H9 (cell line): Measurements from ENCODE around the gene ETV3L. TPM values are rescaled to one million over a fixed set of nuclear protein-coding genes. Genes with fewer than 3 reads are reported as not detected.

Source experiments
- DNase-seq: peaks from one replicate; pipeline ENCODE4 v3.0.0-alpha.2; 2017
- H2AFZ ChIP-seq: one replicate; pipeline ENCODE4 v1.6.1; 2013; ENCODE audit warnings: mild to moderate bottlenecking, low read length, control low read depth, moderate library complexity
- H2AK5ac ChIP-seq: 2 replicates; pipeline ENCODE4 v1.6.1; 2013; ENCODE audit warnings: low read length, control low read depth, mixed read lengths; ENCODE audit not compliant: insufficient read length
- H2BK120ac ChIP-seq: one replicate; pipeline ENCODE4 v1.6.1; 2013; ENCODE audit warnings: low read depth, mild to moderate bottlenecking, low read length, control low read depth, inconsistent platforms; ENCODE audit not compliant: poor library complexity, severe bottlenecking
- H2BK12ac ChIP-seq: 2 replicates; pipeline ENCODE4 v1.6.1; 2013; ENCODE audit warnings: low read length, control low read depth, mixed read lengths, low read depth; ENCODE audit not compliant: insufficient read length
- H2BK15ac ChIP-seq: 2 replicates; pipeline ENCODE4 v1.6.1; 2013; ENCODE audit warnings: low read depth, low read length, control low read depth
- H2BK20ac ChIP-seq: one replicate; pipeline ENCODE4 v1.6.1; 2013; ENCODE audit warnings: low read depth, mild to moderate bottlenecking, low read length, control low read depth, inconsistent platforms; ENCODE audit not compliant: poor library complexity, severe bottlenecking
- H2BK5ac ChIP-seq: 2 replicates; pipeline ENCODE4 v1.6.1; 2013; ENCODE audit warnings: low read length, control low read depth, mixed read lengths; ENCODE audit not compliant: insufficient read length
- H3K14ac ChIP-seq: 2 replicates; pipeline ENCODE4 v1.6.1; 2013; ENCODE audit warnings: low read length, control low read depth; ENCODE audit not compliant: insufficient read depth
- H3K18ac ChIP-seq: 2 replicates; pipeline ENCODE4 v1.6.1; 2013; ENCODE audit warnings: low read depth, mild to moderate bottlenecking, mixed read lengths, low read length, control low read depth; ENCODE audit not compliant: insufficient read length
- H3K23ac ChIP-seq: 2 replicates; pipeline ENCODE4 v1.6.1; 2013; ENCODE audit warnings: low read length, control low read depth, mixed read lengths, low read depth; ENCODE audit not compliant: insufficient read length
- H3K23me2 ChIP-seq: 2 replicates; pipeline ENCODE4 v1.6.1; 2013; ENCODE audit warnings: low read depth, mild to moderate bottlenecking, mixed read lengths, low read length, control low read depth; ENCODE audit not compliant: insufficient read length, poor library complexity, severe bottlenecking
- H3K27ac ChIP-seq: 2 replicates; pipeline ENCODE4 v1.5.1; 2013; ENCODE audit warnings: low read length, control low read depth, mixed read lengths, low read depth; ENCODE audit not compliant: insufficient read length
- H3K27me3 ChIP-seq: 2 replicates; pipeline ENCODE4 v1.6.1; 2013; ENCODE audit warnings: low read length, control low read depth, inconsistent platforms; ENCODE audit not compliant: insufficient read depth
- H3K4ac ChIP-seq: 2 replicates; pipeline ENCODE4 v1.6.1; 2013; ENCODE audit warnings: low read depth, mild to moderate bottlenecking, control low read depth, inconsistent platforms, low read length, moderate library complexity
- H3K4me1 ChIP-seq: 2 replicates; pipeline ENCODE4 v1.6.1; 2013; ENCODE audit warnings: low read length, control low read depth, inconsistent platforms; ENCODE audit not compliant: insufficient read depth
- H3K4me2 ChIP-seq: 2 replicates; pipeline ENCODE4 v1.6.1; 2013; ENCODE audit warnings: low read length, control low read depth, mixed read lengths; ENCODE audit not compliant: insufficient read length, insufficient read depth
- H3K56ac ChIP-seq: 2 replicates; pipeline ENCODE4 v1.6.1; 2013; ENCODE audit warnings: low read depth, mild to moderate bottlenecking, mixed read lengths, low read length, control low read depth; ENCODE audit not compliant: insufficient read length
- H3K79me1 ChIP-seq: 2 replicates; pipeline ENCODE4 v1.6.1; 2013; ENCODE audit warnings: low read depth, mild to moderate bottlenecking, moderate library complexity, low read length, control low read depth, inconsistent platforms; ENCODE audit not compliant: insufficient read depth, poor library complexity, severe bottlenecking
- H3K79me2 ChIP-seq: 2 replicates; pipeline ENCODE4 v1.6.1; 2013; ENCODE audit warnings: low read length, control low read depth, inconsistent platforms; ENCODE audit not compliant: insufficient read depth
- H3K9ac ChIP-seq: 2 replicates; pipeline ENCODE4 v1.6.1; 2013; ENCODE audit warnings: low read length, control low read depth, mixed read lengths; ENCODE audit not compliant: insufficient read length; ENCODE audit errors: extremely low read depth
- H3K9me3 ChIP-seq: one replicate; pipeline ENCODE4 v1.6.1; 2013; ENCODE audit warnings: low read depth, low read length, inconsistent platforms; ENCODE audit not compliant: control insufficient read depth
- H3T11ph ChIP-seq: one replicate; pipeline ENCODE4 v1.6.1; 2013; ENCODE audit warnings: mild to moderate bottlenecking, low read length, control low read depth, inconsistent platforms
- H4K20me1 ChIP-seq: one replicate; pipeline ENCODE4 v1.6.1; 2013; ENCODE audit not compliant: control insufficient read depth, insufficient read length, insufficient read depth
- H4K5ac ChIP-seq: 2 replicates; pipeline ENCODE4 v1.6.1; 2013; ENCODE audit warnings: low read depth, mild to moderate bottlenecking, mixed read lengths, low read length, control low read depth; ENCODE audit not compliant: insufficient read length
- H4K8ac ChIP-seq: replicated peaks from 2 replicates; pipeline ENCODE4 v1.6.1; 2013; ENCODE audit warnings: low read length, control low read depth, mixed read lengths, low read depth; ENCODE audit not compliant: insufficient read length
- H4K91ac ChIP-seq: 2 replicates; pipeline ENCODE4 v1.6.1; 2013; ENCODE audit warnings: low read depth, mild to moderate bottlenecking, moderate library complexity, mixed read lengths, low read length, control low read depth; ENCODE audit not compliant: insufficient read length
- H3K27ac Mint-ChIP-seq, 3 experiments: 2 replicates in 2 of 3; 3 replicates in 1 of 3; pipeline ENCODE4 v1.8.0; 2020 to 2021; ENCODE audit warnings: mixed read lengths in 3 of 3, mild to moderate bottlenecking in 1 of 3, moderate library complexity in 1 of 3
- H3K27me3 Mint-ChIP-seq: 2 replicates; pipeline ENCODE4 v1.8.0; 2021; ENCODE audit warnings: low read depth, mild to moderate bottlenecking, moderate library complexity, mixed read lengths
- H3K36me3 Mint-ChIP-seq, 3 experiments: 2 replicates in 2 of 3; 3 replicates in 1 of 3; pipeline ENCODE4 v1.8.0; 2020 to 2021; ENCODE audit warnings: low read depth in 3 of 3, mixed read lengths in 3 of 3; ENCODE audit not compliant: insufficient read depth in 1 of 3
- H3K4me1 Mint-ChIP-seq, 2 experiments: 2 replicates each; pipeline ENCODE4 v1.8.0; 2020; ENCODE audit warnings: mixed read lengths in 2 of 2
- H3K4me3 Mint-ChIP-seq, 2 experiments: 2 replicates in 1 of 2; 3 replicates in 1 of 2; pipeline ENCODE4 v1.8.0; 2020 to 2021; ENCODE audit warnings: mild to moderate bottlenecking in 2 of 2, mixed read lengths in 2 of 2, moderate library complexity in 1 of 2
- H3K9me3 Mint-ChIP-seq, 2 experiments: 2 replicates in 1 of 2; 3 replicates in 1 of 2; pipeline ENCODE4 v1.8.0; 2020; ENCODE audit warnings: mild to moderate bottlenecking in 2 of 2, mixed read lengths in 2 of 2, moderate library complexity in 1 of 2
- WGBS: extraction: QIAGEN DNeasy Blood & Tissue Kit; methylation state at CpG from one replicate; pipeline ENCODE4 v1.1.7; 2013; ENCODE audit warnings: missing lambda C conversion rate, low lambda C conversion rate, mixed read lengths; ENCODE audit not compliant: insufficient read length; ENCODE audit errors: extremely low coverage; 5-methylcytosine and 5-hydroxymethylcytosine counted together
- total RNA-seq: library from RNA; stranded (reverse); gene quantifications from 2 replicates; pipeline ENCODE4 v1.2.1, GENCODE V29; 2021
- TF ChIP-seq, protein P1 (sequence below): fragments of 200-600 bp; sonication (generic); conservative IDR thresholded peaks from 3 replicates; pipeline ENCODE4 v1.8.0; 2021; ENCODE audit warnings: antibody characterized with exemption, mild to moderate bottlenecking

The ETV3L gene
- total RNA-seq, 1 experiment from 2014 or later, result 0.96 TPM

DNA sequence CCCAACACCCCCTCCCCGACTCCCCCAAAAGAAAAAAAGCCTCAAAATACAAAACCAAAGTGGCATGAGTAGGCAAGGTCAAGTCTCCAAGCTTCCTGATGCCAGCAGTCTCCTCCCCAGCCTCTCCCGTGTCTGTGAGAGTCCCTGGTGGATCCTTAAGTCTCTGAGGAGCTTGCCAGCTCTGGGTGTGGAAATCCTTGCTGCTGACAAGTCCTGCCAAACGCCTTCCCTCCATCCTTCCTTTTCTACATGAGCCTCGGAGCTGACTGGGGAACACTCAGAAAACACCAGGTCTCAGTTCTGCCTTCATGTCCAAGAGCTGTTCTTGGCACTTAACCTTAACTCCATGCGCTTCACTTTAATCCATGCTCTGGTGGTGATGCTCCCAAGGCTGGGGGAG lies 3.7 kb upstream of the ETV3L start:
- Histone ChIP-seq H3K79me2 (no peaks in the 10 kb centered on the region), H2BK120ac (no peak overlapping the region), H3K23me2 (no peaks in the 10 kb centered on the region), H2BK5ac (no peak overlapping the region), H3K4ac (no peak overlapping the region), H4K20me1 (no peaks in the 10 kb centered on the region), H2BK15ac (no peak overlapping the region), H3K14ac (no peak overlapping the region), H2AFZ (no peak overlapping the region), H2BK20ac (no peak overlapping the region), H2BK12ac (no peak overlapping the region), H4K5ac (no peak overlapping the region), H4K8ac (no peak overlapping the region), H3K4me1 (no peaks in the 10 kb centered on the region), H3K27ac (no peak overlapping the region), H3K4me2 (no peak overlapping the region), H2AK5ac (no peak overlapping the region), H3K9ac (no peak overlapping the region), H3K27me3 (no peaks in the 10 kb centered on the region; the same call in 1 of the 2 replicates), H3K18ac (no peak overlapping the region), H3K9me3 (no peaks in the 10 kb centered on the region), H4K91ac (no peak overlapping the region), H3K79me1 (no peaks in the 10 kb centered on the region), H3K56ac (no peak overlapping the region), H3K23ac (no peak overlapping the region), H3T11ph (no peak overlapping the region)
- H3K27ac Mint-ChIP-seq, result no peak overlapping the region
- DNase-seq, result no peak
- H3K4me1 Mint-ChIP-seq, result peaks cover 24 to 45% of the 10 kb centered on the region in 2 experiments
- H3K9me3 Mint-ChIP-seq, result no peaks in the 10 kb centered on the region; a peak in 1 of 5 replicates
- H3K27me3 Mint-ChIP-seq, result peaks cover 35% of the 10 kb centered on the region
- WGBS, result no CpG with 5 or more reads among the region's 5 CpGs
- TF ChIP-seq, protein P1, sequence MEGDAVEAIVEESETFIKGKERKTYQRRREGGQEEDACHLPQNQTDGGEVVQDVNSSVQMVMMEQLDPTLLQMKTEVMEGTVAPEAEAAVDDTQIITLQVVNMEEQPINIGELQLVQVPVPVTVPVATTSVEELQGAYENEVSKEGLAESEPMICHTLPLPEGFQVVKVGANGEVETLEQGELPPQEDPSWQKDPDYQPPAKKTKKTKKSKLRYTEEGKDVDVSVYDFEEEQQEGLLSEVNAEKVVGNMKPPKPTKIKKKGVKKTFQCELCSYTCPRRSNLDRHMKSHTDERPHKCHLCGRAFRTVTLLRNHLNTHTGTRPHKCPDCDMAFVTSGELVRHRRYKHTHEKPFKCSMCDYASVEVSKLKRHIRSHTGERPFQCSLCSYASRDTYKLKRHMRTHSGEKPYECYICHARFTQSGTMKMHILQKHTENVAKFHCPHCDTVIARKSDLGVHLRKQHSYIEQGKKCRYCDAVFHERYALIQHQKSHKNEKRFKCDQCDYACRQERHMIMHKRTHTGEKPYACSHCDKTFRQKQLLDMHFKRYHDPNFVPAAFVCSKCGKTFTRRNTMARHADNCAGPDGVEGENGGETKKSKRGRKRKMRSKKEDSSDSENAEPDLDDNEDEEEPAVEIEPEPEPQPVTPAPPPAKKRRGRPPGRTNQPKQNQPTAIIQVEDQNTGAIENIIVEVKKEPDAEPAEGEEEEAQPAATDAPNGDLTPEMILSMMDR, result no peak
- no peaks in the 10 kb centered on the region for H3K36me3 Mint-ChIP-seq
- no peak overlapping the region for H3K4me3 Mint-ChIP-seq
